ENCODE data around the gene ZDHHC14.

The ZDHHC14 gene

DNA sequence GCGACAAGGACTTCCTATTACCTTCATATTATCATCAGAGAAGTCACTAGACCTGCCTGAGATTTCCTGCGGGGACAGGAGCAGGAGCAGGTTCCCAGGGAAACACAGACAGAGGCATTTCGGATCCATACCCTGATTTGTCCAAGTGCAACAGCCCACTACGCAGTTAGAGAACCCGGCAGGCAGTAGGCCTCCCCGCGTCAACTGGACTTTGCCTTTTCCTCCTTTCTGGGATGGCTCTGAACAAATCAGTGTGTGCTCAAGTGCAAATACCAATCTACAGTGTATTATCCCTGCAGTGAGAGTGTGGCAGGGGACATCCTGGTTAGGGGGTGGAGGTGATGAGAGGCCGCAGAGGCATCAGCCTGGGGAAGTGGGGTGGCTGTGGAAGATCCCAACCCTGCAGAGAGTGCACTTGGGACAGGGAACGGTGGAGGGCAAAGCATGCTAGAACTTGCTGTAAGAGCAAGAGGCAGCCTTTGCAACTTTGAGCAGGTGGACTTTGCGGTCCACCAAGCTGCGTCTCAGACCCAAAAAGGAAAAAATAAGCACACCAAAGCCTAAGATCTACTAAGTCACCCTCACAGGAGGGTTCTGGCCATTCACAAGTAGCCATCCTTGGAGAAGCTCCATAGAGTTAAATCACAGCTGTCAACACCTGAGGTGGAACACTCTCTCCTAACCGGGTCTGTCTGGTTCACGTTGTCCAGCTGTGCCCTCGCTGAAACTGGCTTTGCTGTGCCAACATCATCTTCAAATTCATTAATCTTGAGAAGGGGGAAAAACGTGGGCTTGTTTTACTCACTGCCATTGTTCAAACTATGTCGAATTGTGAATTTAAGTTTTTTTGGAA is 159.1 kb downstream of the ZDHHC14 start:
- H3K27me3 ChIP-seq (ENCODE audit: insufficient read depth, low read depth) = no peaks in the 10 kb centered on the region
- H2AFZ ChIP-seq (ENCODE audit: low read depth) = no peak overlapping the region
- no peaks in the 10 kb centered on the region for H4K20me1 ChIP-seq (ENCODE audit: insufficient read depth)
- H3K9ac ChIP-seq = no peak overlapping the region
- no peak overlapping the region for H3K4me2 ChIP-seq
- H3K4me1 ChIP-seq (ENCODE audit: low read depth, poor library complexity, severe bottlenecking) = peaks cover 10% of the 10 kb centered on the region
- TF ChIP-seq, protein P1, sequence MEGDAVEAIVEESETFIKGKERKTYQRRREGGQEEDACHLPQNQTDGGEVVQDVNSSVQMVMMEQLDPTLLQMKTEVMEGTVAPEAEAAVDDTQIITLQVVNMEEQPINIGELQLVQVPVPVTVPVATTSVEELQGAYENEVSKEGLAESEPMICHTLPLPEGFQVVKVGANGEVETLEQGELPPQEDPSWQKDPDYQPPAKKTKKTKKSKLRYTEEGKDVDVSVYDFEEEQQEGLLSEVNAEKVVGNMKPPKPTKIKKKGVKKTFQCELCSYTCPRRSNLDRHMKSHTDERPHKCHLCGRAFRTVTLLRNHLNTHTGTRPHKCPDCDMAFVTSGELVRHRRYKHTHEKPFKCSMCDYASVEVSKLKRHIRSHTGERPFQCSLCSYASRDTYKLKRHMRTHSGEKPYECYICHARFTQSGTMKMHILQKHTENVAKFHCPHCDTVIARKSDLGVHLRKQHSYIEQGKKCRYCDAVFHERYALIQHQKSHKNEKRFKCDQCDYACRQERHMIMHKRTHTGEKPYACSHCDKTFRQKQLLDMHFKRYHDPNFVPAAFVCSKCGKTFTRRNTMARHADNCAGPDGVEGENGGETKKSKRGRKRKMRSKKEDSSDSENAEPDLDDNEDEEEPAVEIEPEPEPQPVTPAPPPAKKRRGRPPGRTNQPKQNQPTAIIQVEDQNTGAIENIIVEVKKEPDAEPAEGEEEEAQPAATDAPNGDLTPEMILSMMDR (conservative IDR thresholded peaks at IDR 0.05; ENCODE audit: low read depth, low read length) = no peak
- H3K27ac ChIP-seq = no peak overlapping the region
- H3K4me3 ChIP-seq (IDR thresholded peaks at IDR 0.05; ENCODE audit: insufficient read depth, low read depth, low read length) = no peak overlapping the region
- H3K36me3 ChIP-seq (ENCODE audit: insufficient read depth) = no peaks in the 10 kb centered on the region
- H3K79me2 ChIP-seq (ENCODE audit: insufficient read depth, low read depth) = no peaks in the 10 kb centered on the region

DNA sequence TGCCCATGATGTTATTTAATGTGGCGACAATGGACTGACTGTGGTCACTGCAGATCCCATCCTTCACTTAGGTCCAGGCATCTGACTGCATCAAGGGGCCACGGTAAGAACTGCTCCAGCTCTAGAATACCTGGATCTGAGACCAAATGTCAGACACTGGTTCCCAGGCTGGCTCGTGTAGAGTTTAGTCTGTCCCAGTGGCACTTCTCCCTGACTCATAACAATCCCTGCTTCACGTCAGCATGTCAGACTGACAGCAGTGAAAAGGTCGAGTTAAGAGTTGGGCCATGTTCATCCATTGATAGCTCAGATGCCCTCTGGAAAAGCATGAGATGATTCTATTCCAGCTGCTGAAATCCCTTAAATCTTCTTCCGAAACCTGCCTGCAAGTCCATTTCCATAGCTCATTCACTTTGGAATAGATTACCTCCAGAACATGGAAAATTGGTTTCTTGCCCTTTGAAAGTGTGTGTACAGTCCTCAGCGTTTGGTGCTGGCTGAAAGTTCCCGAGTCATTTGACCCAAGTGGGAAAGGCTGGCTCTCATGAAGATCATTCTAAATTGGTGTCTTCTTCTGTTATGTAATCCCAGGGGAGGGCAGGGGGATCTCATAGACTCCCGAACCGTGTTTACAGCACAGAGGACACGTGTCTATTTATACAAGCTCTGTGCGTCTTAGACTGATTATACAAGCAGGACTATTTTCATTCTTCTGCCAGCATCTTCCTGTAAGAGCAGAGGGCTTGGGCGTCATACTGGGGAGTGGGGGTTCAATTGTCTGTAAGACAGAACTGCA is 160.8 kb downstream of the ZDHHC14 start:
- Histone ChIP-seq H3K4me1 (ENCODE audit: low read depth, poor library complexity, severe bottlenecking) (no peaks in the 10 kb centered on the region), H3K9ac (no peak overlapping the region), H3K27me3 (ENCODE audit: insufficient read depth, low read depth) (no peaks in the 10 kb centered on the region), H3K79me2 (ENCODE audit: insufficient read depth, low read depth) (no peaks in the 10 kb centered on the region), H3K4me2 (no peak overlapping the region), H3K4me3 (IDR thresholded peaks at IDR 0.05; ENCODE audit: insufficient read depth, low read depth, low read length) (no peak overlapping the region), H3K36me3 (ENCODE audit: insufficient read depth) (no peaks in the 10 kb centered on the region), H4K20me1 (ENCODE audit: insufficient read depth) (no peaks in the 10 kb centered on the region), H2AFZ (ENCODE audit: low read depth) (no peak overlapping the region), H3K27ac (no peak overlapping the region)
- TF ChIP-seq, protein P1 (conservative IDR thresholded peaks at IDR 0.05; ENCODE audit: low read depth, low read length) = no peak

- Histone ChIP-seq H2AFZ (ENCODE audit: low read depth) (no peak overlapping the region), H3K4me1 (ENCODE audit: low read depth, poor library complexity, severe bottlenecking) (no peaks in the 10 kb centered on the region), H3K27me3 (ENCODE audit: insufficient read depth, low read depth) (no peaks in the 10 kb centered on the region), H3K4me2 (no peak overlapping the region), H4K20me1 (ENCODE audit: insufficient read depth) (no peaks in the 10 kb centered on the region), H3K36me3 (ENCODE audit: insufficient read depth) (no peaks in the 10 kb centered on the region), H3K79me2 (ENCODE audit: insufficient read depth, low read depth) (no peaks in the 10 kb centered on the region), H3K4me3 (IDR thresholded peaks at IDR 0.05; ENCODE audit: insufficient read depth, low read depth, low read length) (no peak overlapping the region), H3K27ac (no peak overlapping the region), H3K9ac (no peak overlapping the region)
- TF ChIP-seq, protein P1 (conservative IDR thresholded peaks at IDR 0.05; ENCODE audit: low read depth, low read length) = no peak
These were observed 161.6 kb downstream of the ZDHHC14 start for GRCh38 chr6:157542414-157543160.

DNA sequence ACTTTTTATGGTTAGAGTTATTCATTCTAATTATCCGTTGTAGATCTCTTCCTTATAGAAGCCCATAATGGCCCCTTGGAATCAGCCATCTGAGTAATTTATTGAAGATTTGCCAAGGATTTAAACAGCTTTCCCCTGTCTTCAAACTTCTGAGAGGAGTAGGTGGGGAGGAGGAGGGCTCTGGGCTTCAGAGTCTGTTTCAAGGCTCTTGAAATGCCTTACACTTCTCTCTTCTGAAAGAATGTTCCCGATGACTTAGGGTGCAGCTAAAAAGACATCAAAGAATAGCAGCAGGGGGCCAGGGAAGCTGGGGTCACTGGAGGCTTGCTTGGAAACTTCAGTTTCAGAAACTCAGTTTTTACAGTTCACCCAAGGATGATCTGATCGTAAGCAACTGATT is 165.3 kb downstream of the ZDHHC14 start:
- Histone ChIP-seq H3K36me3 (ENCODE audit: insufficient read depth) (no peaks in the 10 kb centered on the region), H3K4me3 (IDR thresholded peaks at IDR 0.05; ENCODE audit: insufficient read depth, low read depth, low read length) (no peak overlapping the region), H3K27me3 (ENCODE audit: insufficient read depth, low read depth) (no peaks in the 10 kb centered on the region), H2AFZ (ENCODE audit: low read depth) (no peak overlapping the region), H3K4me2 (no peak overlapping the region), H3K79me2 (ENCODE audit: insufficient read depth, low read depth) (no peaks in the 10 kb centered on the region), H3K4me1 (ENCODE audit: low read depth, poor library complexity, severe bottlenecking) (no peaks in the 10 kb centered on the region), H4K20me1 (ENCODE audit: insufficient read depth) (no peaks in the 10 kb centered on the region), H3K9ac (no peak overlapping the region), H3K27ac (no peak overlapping the region)
- TF ChIP-seq, protein P1 (conservative IDR thresholded peaks at IDR 0.05; ENCODE audit: low read depth, low read length) = no peak
